SK-N-SH (cell line): Measurements from ENCODE around the gene UBE3C. TPM values are rescaled to one million over a fixed set of nuclear protein-coding genes. Genes with fewer than 3 reads are reported as not detected.

Experiments
- CTCF ChIA-PET: fragments of 300-600, 350-600 bp; formaldehyde crosslinking; extraction: SDS; loops from one replicate; lab custom pipeline; 2021; lab: Yijun Ruan, JAX
- POLR2A ChIA-PET: fragments of 350-600 bp; sonication (Branson Sonifier 250); formaldehyde crosslinking; extraction: SDS; loops from one replicate; lab custom pipeline; 2020; ENCODE audit warnings: antibody characterized with exemption, inconsistent platforms; lab: Yijun Ruan, JAX
- DNase-seq: peaks from one replicate; pipeline ENCODE4 v3.0.0; 2012
- H2AFZ ChIP-seq: fragments of 200-600 bp; sonication (generic); 2 replicates; pipeline ENCODE4 v1.8.1; 2016; ENCODE audit warnings: antibody characterized with exemption, mild to moderate bottlenecking, low read depth
- H3F3A ChIP-seq: fragments of 200-600 bp; sonication (generic); replicated peaks from 2 replicates; pipeline ENCODE3; 2016; ENCODE audit warnings: antibody characterized with exemption, mild to moderate bottlenecking; ENCODE audit not compliant: insufficient read depth
- H3K27ac ChIP-seq, 2 experiments: fragments of 200-500 bp in 1 of 2; fragments of 200-600 bp in 1 of 2; sonication (Bioruptor generic) in 1 of 2; sonication (generic), shearing (Covaris generic) in 1 of 2; 2 replicates each; pipeline versions ENCODE4 v1.5.1 to v1.6.1; 2014 to 2016; ENCODE audit warnings: low read depth in 2 of 2, inconsistent platforms in 1 of 2, low read length in 1 of 2, mild to moderate bottlenecking in 1 of 2, mixed read lengths in 1 of 2
- H3K27me3 ChIP-seq: fragments of 200-600 bp; sonication (generic), shearing (Covaris generic); 2 replicates; pipeline ENCODE4 v1.6.1; 2016; ENCODE audit warnings: mixed run types; ENCODE audit not compliant: insufficient read depth
- H3K36me3 ChIP-seq, 2 experiments: fragments of 200-500 bp in 1 of 2; fragments of 200-600 bp in 1 of 2; sonication (Bioruptor generic) in 1 of 2; sonication (generic) in 1 of 2; replicated peaks in 1 of 2; 2 replicates each; pipeline versions ENCODE3 to v1.5.1; 2014 to 2016; ENCODE audit warnings: low read length in 1 of 2, mild to moderate bottlenecking in 1 of 2; ENCODE audit not compliant: insufficient read depth in 2 of 2, control insufficient read depth in 1 of 2
- H3K4me1 ChIP-seq, 2 experiments: fragments of 200-500 bp in 1 of 2; fragments of 200-600 bp in 1 of 2; sonication (Bioruptor generic) in 1 of 2; sonication (generic), shearing (Covaris generic) in 1 of 2; 2 replicates each; pipeline versions ENCODE4 v1.5.1 to v1.6.1; 2014 to 2016; ENCODE audit warnings: low read depth in 1 of 2, low read length in 1 of 2, mixed run types in 1 of 2; ENCODE audit not compliant: insufficient read depth in 2 of 2, control insufficient read depth in 1 of 2
- H3K4me2 ChIP-seq: fragments of 200-600 bp; sonication (generic), shearing (Covaris generic); 2 replicates; pipeline ENCODE4 v1.6.1; 2017; ENCODE audit warnings: mixed run types
- H3K4me3 ChIP-seq, 2 experiments: fragments of 200-500 bp in 1 of 2; fragments of 200-600 bp in 1 of 2; sonication (Bioruptor generic) in 1 of 2; sonication (generic), shearing (Covaris generic) in 1 of 2; 2 replicates each; pipeline versions ENCODE4 v1.5.1 to v1.8.1; 2014 to 2016; ENCODE audit warnings: low read depth in 2 of 2, inconsistent platforms in 1 of 2, low read length in 1 of 2, mild to moderate bottlenecking in 1 of 2, mixed read lengths in 1 of 2, moderate library complexity in 1 of 2
- H3K79me2 ChIP-seq: fragments of 200-600 bp; sonication (generic); 2 replicates; pipeline ENCODE4 v1.8.1; 2017; ENCODE audit warnings: mild to moderate bottlenecking; ENCODE audit not compliant: insufficient read depth
- H3K9ac ChIP-seq: fragments of 200-600 bp; sonication (generic); 2 replicates; pipeline ENCODE4 v1.6.1; 2017; ENCODE audit warnings: mixed run types
- H3K9me2 ChIP-seq: fragments of 200-600 bp; sonication (generic); 2 replicates; pipeline ENCODE4 v1.6.1; 2017; ENCODE audit warnings: mixed run types
- H3K9me3 ChIP-seq: fragments of 200-600 bp; sonication (generic); 2 replicates; pipeline ENCODE4 v1.6.1; 2017; ENCODE audit warnings: mixed run types, mild to moderate bottlenecking, moderate library complexity
- H4K20me1 ChIP-seq: fragments of 200-600 bp; sonication (generic); 2 replicates; pipeline ENCODE4 v1.6.1; 2017; ENCODE audit warnings: mild to moderate bottlenecking, mixed run types; ENCODE audit not compliant: insufficient read depth
- CTCF ChIP-seq: fragments of 200-600 bp; sonication (generic); IDR thresholded peaks from 2 replicates; pipeline ENCODE4 v1.6.1; 2017; ENCODE audit warnings: antibody characterized with exemption, mild to moderate bottlenecking, moderate library complexity
- EZH2phosphoT487 ChIP-seq: fragments of 200-600 bp; sonication (generic); IDR thresholded peaks from 2 replicates; pipeline ENCODE4 v1.6.1; 2017; ENCODE audit warnings: low read depth, mixed run types, mild to moderate bottlenecking, antibody characterized with exemption, moderate library complexity, borderline replicate concordance
- FOXJ3 ChIP-seq: sonication (generic); formaldehyde crosslinking; IDR thresholded peaks from 2 replicates; pipeline ENCODE4 v1.5.1; 2020; ENCODE audit warnings: mild to moderate bottlenecking, missing genetic modification reagents
- GATA2 ChIP-seq: sonication (generic); formaldehyde crosslinking; IDR thresholded peaks from 2 replicates; pipeline ENCODE4 v1.5.0; 2020; ENCODE audit warnings: mild to moderate bottlenecking, missing genetic modification reagents
- IRF3 ChIP-seq: fragments of 150-350 bp; IDR thresholded peaks from 2 replicates; pipeline ENCODE4 v1.6.1; 2016; ENCODE audit warnings: mild to moderate bottlenecking, low read depth, low read length
- JUND ChIP-seq: IDR thresholded peaks from 2 replicates; pipeline ENCODE4 v1.4.0; 2012
- MAX ChIP-seq: IDR thresholded peaks from 2 replicates; pipeline ENCODE4 v1.4.0; 2012; ENCODE audit warnings: low read depth
- MEF2A ChIP-seq: IDR thresholded peaks from 2 replicates; pipeline ENCODE4 v1.4.0; 2012; ENCODE audit warnings: low read depth, borderline replicate concordance
- MXI1 ChIP-seq: IDR thresholded peaks from 2 replicates; pipeline ENCODE4 v1.6.1; 2012; ENCODE audit warnings: mild to moderate bottlenecking, low read depth, low read length, improper control_type of control experiment
- NFIC ChIP-seq: IDR thresholded peaks from 2 replicates; pipeline ENCODE4 v1.4.0; 2012; ENCODE audit warnings: borderline replicate concordance
- NRF1 ChIP-seq: IDR thresholded peaks from 2 replicates; pipeline ENCODE4 v1.6.1; 2012; ENCODE audit warnings: low read depth, mild to moderate bottlenecking, low read length
- PBX3 ChIP-seq: IDR thresholded peaks from 2 replicates; pipeline ENCODE4; 2012
- RFX5 ChIP-seq: IDR thresholded peaks from 2 replicates; pipeline ENCODE4 v1.6.1; 2012; ENCODE audit warnings: mild to moderate bottlenecking, improper control_type of control experiment, low read length
- RXRA ChIP-seq: IDR thresholded peaks from 2 replicates; pipeline ENCODE4 v1.4.0; 2012; ENCODE audit warnings: low read depth, mild to moderate bottlenecking, borderline replicate concordance
- SIN3A ChIP-seq: IDR thresholded peaks from 2 replicates; pipeline ENCODE4 v1.6.1; 2012; ENCODE audit warnings: low read depth, mild to moderate bottlenecking, low read length, moderate library complexity, borderline replicate concordance
- TAF1 ChIP-seq: IDR thresholded peaks from 2 replicates; pipeline ENCODE4 v1.6.1; 2012; ENCODE audit warnings: low read depth, mild to moderate bottlenecking, low read length, moderate library complexity, borderline replicate concordance
- TCF12 ChIP-seq: IDR thresholded peaks from 2 replicates; pipeline ENCODE4 v1.4.0; 2012
- TEAD4 ChIP-seq: IDR thresholded peaks from 2 replicates; pipeline ENCODE4 v1.4.0; 2012; ENCODE audit warnings: mild to moderate bottlenecking, borderline replicate concordance; ENCODE audit not compliant: insufficient read depth
- USF1 ChIP-seq: IDR thresholded peaks from 2 replicates; pipeline ENCODE4 v1.4.0; 2012; ENCODE audit warnings: low read depth, borderline replicate concordance
- ZBTB33 ChIP-seq: IDR thresholded peaks from 2 replicates; pipeline ENCODE4 v1.4.0; 2012; ENCODE audit warnings: low read depth, borderline replicate concordance
- WGBS: methylation state at CpG from one replicate; pipeline ENCODE4 v1.1.6; 2017; ENCODE audit warnings: low lambda C conversion rate; 5-methylcytosine and 5-hydroxymethylcytosine counted together
- polyA plus RNA-seq, 3 experiments: library from polyadenylated mRNA; depleted of rRNA; stranded (reverse); fragments of >200 nt; gene quantifications; 2 replicates each; pipeline ENCODE4 v1.2.3, GENCODE V29; 2012

Gene UBE3C
- polyA plus RNA-seq, 1 of the 3 experiments (the other 2 are of a cell fraction): 48.4 TPM

GRCh38 chr7:157151626-157152339 lies 13.1 kb downstream of the UBE3C start:
- no peak overlapping the region for H3K4me3 ChIP-seq
- CTCF ChIA-PET: interaction anchor here (1.0 to 2.1 kb wide), 3 partner anchors 8 to 18 kb away, joined by 3 to 6 read pairs (median 4); no protein-coding TSS in a partner anchor
- no peak overlapping the region for H3K4me2 ChIP-seq
- H3K27ac ChIP-seq: no peak overlapping the region
- H4K20me1 ChIP-seq: peaks cover 100% of the 10 kb centered on the region
- H3K4me1 ChIP-seq: peaks cover 0 to 28% of the 10 kb centered on the region in 2 experiments; a peak in 2 of 4 replicates
- TF ChIP-seq ZBTB33 (no peak), USF1 (no peak), EZH2phosphoT487 (no peak), MEF2A (no peak), PBX3 (no peak), GATA2 (CRISPR knock-in tag) (no peak), NRF1 (no peak), TAF1 (no peak), JUND (no peak), NFIC (no peak), TCF12 (no peak), RFX5 (no peak), SIN3A (no peak), TEAD4 (no peak), FOXJ3 (CRISPR knock-in tag) (no peak), CTCF (no peak), RXRA (no peak), MXI1 (no peak), IRF3 (no peak), MAX (no peak)
- no peaks in the 10 kb centered on the region for H3K27me3 ChIP-seq
- H3K9ac ChIP-seq: no peak overlapping the region
- H3K36me3 ChIP-seq: peaks cover 0 to 5% of the 10 kb centered on the region in 2 experiments
- peaks cover 3% of the 10 kb centered on the region for H3F3A ChIP-seq
- H3K79me2 ChIP-seq: peaks cover 100% of the 10 kb centered on the region
- DNase-seq: no peak
- H2AFZ ChIP-seq: no peak overlapping the region
- 94% methylated on average over 5 of the region's 5 CpGs for WGBS
- POLR2A ChIA-PET: no interaction called here
- no peaks in the 10 kb centered on the region for H3K9me2 ChIP-seq
- no peaks in the 10 kb centered on the region for H3K9me3 ChIP-seq
